Measurements from ENCODE around the gene HMCN2.

GRCh38 chr9:130284690-130285089, 19.1 kb downstream of the HMCN2 start:
- TF ChIP-seq CTCF (conservative IDR thresholded peaks at IDR 0.05; ENCODE audit: low read length): no peak
- TF ChIP-seq EZH2phosphoT487 (IDR thresholded peaks at IDR 0.05; ENCODE audit: borderline replicate concordance): no peak
